Right lobe of liver (tissue), 4 donors: ENCODE measurements around the gene ZNF697.

ENCODE experiments used
- POLR2A ChIP-seq: fragments of 450-650 bp; IDR thresholded peaks from one replicate; pipeline ENCODE4 v1.6.1; 2017; ENCODE audit warnings: antibody characterized with exemption, mild to moderate bottlenecking
- TF ChIP-seq, protein P1 (sequence below), 4 donors: fragments of 200-600 bp in 3 of 4; fragments of 450-650 bp in 1 of 4; IDR thresholded peaks; one replicate each; pipeline versions ENCODE4 v1.5.1 to v1.8.0; 2016 to 2022; ENCODE audit warnings: antibody characterized with exemption in 4 of 4, mild to moderate bottlenecking in 2 of 4
- donor health status: DM: no; HTN: no; CAD: no.
- donor health status: DM: no; HTN: no; CAD: no.
- donor health status: DM: no; HTN: yes; CAD: no.

DNA sequence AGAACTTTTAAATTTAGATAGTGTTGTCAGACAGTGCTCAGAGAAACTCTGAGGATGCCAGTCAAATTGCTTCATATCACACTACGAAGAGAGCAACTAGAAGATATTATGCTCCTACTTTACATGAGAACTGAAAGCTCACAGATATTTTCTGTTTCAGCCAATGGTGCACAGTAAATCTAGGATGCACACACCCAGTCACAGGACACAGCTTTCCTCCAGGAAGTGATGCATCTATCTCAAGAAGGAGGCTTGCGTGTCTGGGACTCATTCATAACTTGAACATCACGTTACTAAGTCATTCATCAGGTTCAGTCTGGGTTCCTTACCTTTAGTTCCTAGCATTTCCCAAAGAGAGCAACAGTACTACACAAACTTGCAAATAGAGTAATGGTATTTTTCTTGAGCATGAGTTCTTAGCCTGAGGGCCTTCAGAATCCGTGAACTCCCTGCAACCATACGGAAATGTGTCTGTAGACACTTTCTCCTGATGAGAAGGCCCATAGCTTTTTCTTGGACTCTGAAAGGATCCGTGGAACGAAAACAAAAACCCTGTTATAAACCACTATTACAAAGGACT is 12.2 kb downstream of the ZNF697 start:
- TF ChIP-seq, protein P1, sequence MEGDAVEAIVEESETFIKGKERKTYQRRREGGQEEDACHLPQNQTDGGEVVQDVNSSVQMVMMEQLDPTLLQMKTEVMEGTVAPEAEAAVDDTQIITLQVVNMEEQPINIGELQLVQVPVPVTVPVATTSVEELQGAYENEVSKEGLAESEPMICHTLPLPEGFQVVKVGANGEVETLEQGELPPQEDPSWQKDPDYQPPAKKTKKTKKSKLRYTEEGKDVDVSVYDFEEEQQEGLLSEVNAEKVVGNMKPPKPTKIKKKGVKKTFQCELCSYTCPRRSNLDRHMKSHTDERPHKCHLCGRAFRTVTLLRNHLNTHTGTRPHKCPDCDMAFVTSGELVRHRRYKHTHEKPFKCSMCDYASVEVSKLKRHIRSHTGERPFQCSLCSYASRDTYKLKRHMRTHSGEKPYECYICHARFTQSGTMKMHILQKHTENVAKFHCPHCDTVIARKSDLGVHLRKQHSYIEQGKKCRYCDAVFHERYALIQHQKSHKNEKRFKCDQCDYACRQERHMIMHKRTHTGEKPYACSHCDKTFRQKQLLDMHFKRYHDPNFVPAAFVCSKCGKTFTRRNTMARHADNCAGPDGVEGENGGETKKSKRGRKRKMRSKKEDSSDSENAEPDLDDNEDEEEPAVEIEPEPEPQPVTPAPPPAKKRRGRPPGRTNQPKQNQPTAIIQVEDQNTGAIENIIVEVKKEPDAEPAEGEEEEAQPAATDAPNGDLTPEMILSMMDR (IDR thresholded peaks at IDR 0.05): no peak
- no peak for TF ChIP-seq POLR2A
